Measurements from ENCODE around the gene PDE4D.
A peak's percentile ranks its signal among the peaks of the same experiment; 100 is the strongest.
"Not testable (repeated sequence)": the region's sequence is repeated elsewhere in the genome, so short reads cannot be mapped to it uniquely, and the experiment has no call there.

The PDE4D gene

GRCh38 chr5:59666440-59667068 is 227.0 kb downstream of the PDE4D start:
- no peak for TF ChIP-seq Cebpa-rat (IDR thresholded peaks at IDR 0.05)
- peaks cover 8% of the 10 kb centered on the region for H3K4me1 ChIP-seq
- H3K4me3 ChIP-seq, result no peak overlapping the region
- no peak overlapping the region for H3K27ac ChIP-seq
- H3K9me3 ChIP-seq, result no peaks in the 10 kb centered on the region
- no peak overlapping the region for H3K4me2 ChIP-seq
- H3K9ac ChIP-seq, result no peak overlapping the region
- no peaks in the 10 kb centered on the region for H3K36me3 ChIP-seq
- H4K20me1 ChIP-seq, result no peaks in the 10 kb centered on the region
- no peaks in the 10 kb centered on the region for H3K27me3 ChIP-seq

- H3K27me3 ChIP-seq, H3K36me3 ChIP-seq, H3K4me3 ChIP-seq, H4K20me1 ChIP-seq, H3K4me1 ChIP-seq, H3K9me3 ChIP-seq, H3K4me2 ChIP-seq, H3K27ac ChIP-seq, H3K9ac ChIP-seq: not testable (repeated sequence)
These were observed 227.7 kb downstream of the PDE4D start for GRCh38 chr5:59665832-59666203.

- no peak overlapping the region for H3K4me3 ChIP-seq
- no peaks in the 10 kb centered on the region for H3K9me3 ChIP-seq
- TF ChIP-seq Cebpa-rat (IDR thresholded peaks at IDR 0.05), result no peak
- H3K27me3 ChIP-seq, result no peaks in the 10 kb centered on the region
- peaks cover 8% of the 10 kb centered on the region for H3K4me1 ChIP-seq
- no peak overlapping the region for H3K4me2 ChIP-seq
- H3K9ac ChIP-seq, result no peak overlapping the region
- no peaks in the 10 kb centered on the region for H3K36me3 ChIP-seq
- H3K27ac ChIP-seq, result no peak overlapping the region
- no peaks in the 10 kb centered on the region for H4K20me1 ChIP-seq
These were observed 228.3 kb downstream of the PDE4D start for GRCh38 chr5:59665086-59665831.

- Histone ChIP-seq H3K27ac (no peak overlapping the region), H3K36me3 (no peaks in the 10 kb centered on the region), H3K4me2 (peak overlapping the region; percentile 43), H3K4me3 (no peak overlapping the region), H3K9me3 (no peaks in the 10 kb centered on the region), H3K4me1 (peaks cover 8% of the 10 kb centered on the region), H3K27me3 (no peaks in the 10 kb centered on the region), H4K20me1 (no peaks in the 10 kb centered on the region), H3K9ac (no peak overlapping the region)
- TF ChIP-seq Cebpa-rat (IDR thresholded peaks at IDR 0.05), result no peak
These were observed 231.4 kb downstream of the PDE4D start for GRCh38 chr5:59661954-59662615.

DNA sequence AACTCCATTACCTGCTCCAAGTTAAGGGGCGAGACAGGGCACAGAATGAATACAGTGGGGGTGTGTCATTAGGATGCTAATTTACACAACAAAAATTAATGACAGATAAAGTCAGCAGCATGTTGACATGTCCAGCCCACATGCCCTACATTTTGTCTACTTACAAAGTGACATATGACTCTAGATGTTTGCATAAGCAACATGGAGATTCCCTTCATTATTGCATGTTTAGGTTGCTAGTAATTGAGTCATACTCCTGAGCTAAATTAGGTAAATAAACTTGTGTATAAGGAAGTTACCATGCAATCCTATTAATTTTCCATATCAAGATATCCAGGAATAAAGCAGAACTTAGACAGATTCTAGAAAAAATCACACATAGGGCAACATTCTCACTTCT is 232.2 kb downstream of the PDE4D start:
- no peaks in the 10 kb centered on the region for H3K27me3 ChIP-seq
- no peak for TF ChIP-seq Cebpa-rat (IDR thresholded peaks at IDR 0.05)
- H3K4me1 ChIP-seq, result peaks cover 8% of the 10 kb centered on the region
- no peaks in the 10 kb centered on the region for H4K20me1 ChIP-seq
- H3K36me3 ChIP-seq, result no peaks in the 10 kb centered on the region
- H3K4me3 ChIP-seq, result no peak overlapping the region
- H3K4me2 ChIP-seq, result no peak overlapping the region
- H3K27ac ChIP-seq, result no peak overlapping the region
- H3K9ac ChIP-seq, result no peak overlapping the region
- H3K9me3 ChIP-seq, result no peaks in the 10 kb centered on the region

DNA sequence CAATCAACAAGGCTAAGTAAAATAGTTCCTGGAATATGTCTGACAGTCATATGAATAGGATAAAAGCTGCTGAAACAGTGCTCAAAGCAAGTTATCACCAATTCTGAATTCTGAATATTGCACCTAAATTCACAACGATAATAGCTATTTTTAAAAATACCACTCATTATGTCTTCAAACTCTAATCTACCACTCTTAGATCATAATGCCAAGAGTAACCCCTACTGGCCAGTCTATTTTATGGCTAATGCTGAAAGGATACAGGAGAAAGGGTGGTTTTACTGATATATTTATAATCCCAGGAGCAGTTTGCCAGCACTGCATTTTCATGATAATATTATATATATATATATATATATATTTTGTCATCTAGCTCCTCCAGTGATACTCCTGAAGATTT is 232.8 kb downstream of the PDE4D start:
- TF ChIP-seq Cebpa-rat (IDR thresholded peaks at IDR 0.05), result no peak
- no peaks in the 10 kb centered on the region for H3K36me3 ChIP-seq
- H3K9me3 ChIP-seq, result no peaks in the 10 kb centered on the region
- H3K4me1 ChIP-seq, result peaks cover 8% of the 10 kb centered on the region
- H3K9ac ChIP-seq, result no peak overlapping the region
- H3K27ac ChIP-seq, result no peak overlapping the region
- H3K4me2 ChIP-seq, result no peak overlapping the region
- H3K27me3 ChIP-seq, result no peaks in the 10 kb centered on the region
- no peaks in the 10 kb centered on the region for H4K20me1 ChIP-seq
- H3K4me3 ChIP-seq, result no peak overlapping the region

- TF ChIP-seq Cebpa-rat (IDR thresholded peaks at IDR 0.05), result no peak
- no peaks in the 10 kb centered on the region for H3K27me3 ChIP-seq
- no peak overlapping the region for H3K4me2 ChIP-seq
- H3K4me1 ChIP-seq, result no peaks in the 10 kb centered on the region; the same call in 1 of the 2 replicates
- no peak overlapping the region for H3K27ac ChIP-seq
- H3K4me3 ChIP-seq, result no peak overlapping the region
- H3K36me3 ChIP-seq, result no peaks in the 10 kb centered on the region
- no peaks in the 10 kb centered on the region for H3K9me3 ChIP-seq
- no peaks in the 10 kb centered on the region for H4K20me1 ChIP-seq
- no peak overlapping the region for H3K9ac ChIP-seq
These were observed 236.9 kb downstream of the PDE4D start for GRCh38 chr5:59656351-59657254.

DNA sequence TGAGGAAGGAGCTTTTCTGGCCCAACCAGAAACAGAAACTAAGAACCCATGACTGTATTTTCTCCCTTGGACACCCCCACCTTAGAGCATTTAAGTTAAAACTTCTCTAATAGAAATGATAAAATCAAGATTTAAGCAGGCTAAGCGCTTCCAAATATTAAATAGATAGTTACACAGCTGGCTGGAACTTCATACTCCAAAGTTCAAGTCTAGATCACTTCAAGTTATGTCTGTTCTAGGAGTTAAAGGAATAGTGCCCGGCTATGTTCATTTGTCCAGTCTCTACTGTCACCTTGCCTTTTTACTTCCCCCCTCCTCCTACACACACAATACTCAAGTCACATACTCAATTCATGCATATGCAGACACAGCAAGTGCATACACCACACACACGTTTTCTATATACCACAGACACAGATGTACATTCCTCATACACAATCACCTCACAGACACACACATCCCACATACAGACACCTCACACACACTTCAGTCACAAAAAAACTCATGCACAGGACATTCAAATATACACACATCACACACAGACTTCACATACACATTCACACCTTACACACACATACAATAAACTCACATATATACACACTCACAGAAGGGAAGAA is 237.7 kb downstream of the PDE4D start:
- no peaks in the 10 kb centered on the region for H3K36me3 ChIP-seq
- no peak overlapping the region for H3K4me3 ChIP-seq
- no peak overlapping the region for H3K9ac ChIP-seq
- H3K27me3 ChIP-seq, result no peaks in the 10 kb centered on the region
- H3K4me2 ChIP-seq, result no peak overlapping the region
- no peaks in the 10 kb centered on the region for H3K4me1 ChIP-seq
- TF ChIP-seq Cebpa-rat (IDR thresholded peaks at IDR 0.05), result no peak
- H4K20me1 ChIP-seq, result no peaks in the 10 kb centered on the region
- no peak overlapping the region for H3K27ac ChIP-seq
- no peaks in the 10 kb centered on the region for H3K9me3 ChIP-seq

DNA sequence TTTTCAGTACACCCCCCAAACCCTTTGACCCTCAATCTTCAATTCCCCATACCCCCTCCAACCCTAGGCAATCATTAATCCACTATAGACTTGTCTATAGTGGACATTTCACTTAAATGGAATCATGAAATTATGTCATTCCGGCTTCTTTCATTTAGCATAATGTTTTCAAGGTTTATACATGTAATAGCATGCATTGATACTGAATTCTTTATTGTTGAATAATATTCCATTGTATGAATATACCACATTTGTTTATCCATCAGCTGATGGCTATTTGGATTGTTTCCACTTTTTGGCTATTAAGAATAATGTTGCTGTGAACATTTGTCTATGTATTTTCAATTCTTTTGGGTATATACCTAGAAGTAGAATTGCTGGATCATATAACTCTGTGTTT is 238.8 kb downstream of the PDE4D start:
- Histone ChIP-seq H3K9ac (no peak overlapping the region), H4K20me1 (no peaks in the 10 kb centered on the region), H3K27ac (no peak overlapping the region), H3K36me3 (no peaks in the 10 kb centered on the region), H3K4me3 (no peak overlapping the region), H3K9me3 (no peaks in the 10 kb centered on the region), H3K27me3 (no peaks in the 10 kb centered on the region), H3K4me2 (no peak overlapping the region), H3K4me1 (no peaks in the 10 kb centered on the region)
- TF ChIP-seq Cebpa-rat (IDR thresholded peaks at IDR 0.05), result no peak
